ENCODE data around the gene CHRNA3.

Gene CHRNA3

DNA sequence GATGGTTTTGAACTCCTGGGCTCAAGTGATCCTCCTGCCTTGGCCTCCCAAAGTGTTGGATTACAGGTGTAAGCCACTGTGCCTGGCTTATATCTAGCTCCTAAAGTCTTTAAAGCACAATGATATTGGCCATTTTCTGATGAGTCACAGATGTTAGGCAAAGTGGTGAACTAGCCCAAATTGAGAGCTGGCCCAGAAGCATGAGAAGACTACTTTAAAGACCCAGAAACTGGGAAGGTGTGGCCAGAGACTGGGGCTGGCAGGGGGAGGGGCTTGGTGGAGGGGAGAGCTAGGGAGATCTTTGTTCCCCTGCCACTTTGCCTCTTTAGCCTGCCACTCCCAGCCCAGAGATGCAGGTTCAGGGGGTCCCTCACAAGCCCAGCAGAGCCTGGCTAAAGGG lies 21.6 kb downstream of the CHRNA3 start:
- ChIA-PET POLR2A (no interaction called here), CTCF (no interaction called here)
- no peak for DNase-seq (ENCODE audit: extremely low spot score)
- TF ChIP-seq, protein P1, sequence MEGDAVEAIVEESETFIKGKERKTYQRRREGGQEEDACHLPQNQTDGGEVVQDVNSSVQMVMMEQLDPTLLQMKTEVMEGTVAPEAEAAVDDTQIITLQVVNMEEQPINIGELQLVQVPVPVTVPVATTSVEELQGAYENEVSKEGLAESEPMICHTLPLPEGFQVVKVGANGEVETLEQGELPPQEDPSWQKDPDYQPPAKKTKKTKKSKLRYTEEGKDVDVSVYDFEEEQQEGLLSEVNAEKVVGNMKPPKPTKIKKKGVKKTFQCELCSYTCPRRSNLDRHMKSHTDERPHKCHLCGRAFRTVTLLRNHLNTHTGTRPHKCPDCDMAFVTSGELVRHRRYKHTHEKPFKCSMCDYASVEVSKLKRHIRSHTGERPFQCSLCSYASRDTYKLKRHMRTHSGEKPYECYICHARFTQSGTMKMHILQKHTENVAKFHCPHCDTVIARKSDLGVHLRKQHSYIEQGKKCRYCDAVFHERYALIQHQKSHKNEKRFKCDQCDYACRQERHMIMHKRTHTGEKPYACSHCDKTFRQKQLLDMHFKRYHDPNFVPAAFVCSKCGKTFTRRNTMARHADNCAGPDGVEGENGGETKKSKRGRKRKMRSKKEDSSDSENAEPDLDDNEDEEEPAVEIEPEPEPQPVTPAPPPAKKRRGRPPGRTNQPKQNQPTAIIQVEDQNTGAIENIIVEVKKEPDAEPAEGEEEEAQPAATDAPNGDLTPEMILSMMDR (IDR thresholded peaks at IDR 0.05; ENCODE audit: control extremely low read depth, extremely low read depth, low read depth, missing control alignments) = no peak

DNA sequence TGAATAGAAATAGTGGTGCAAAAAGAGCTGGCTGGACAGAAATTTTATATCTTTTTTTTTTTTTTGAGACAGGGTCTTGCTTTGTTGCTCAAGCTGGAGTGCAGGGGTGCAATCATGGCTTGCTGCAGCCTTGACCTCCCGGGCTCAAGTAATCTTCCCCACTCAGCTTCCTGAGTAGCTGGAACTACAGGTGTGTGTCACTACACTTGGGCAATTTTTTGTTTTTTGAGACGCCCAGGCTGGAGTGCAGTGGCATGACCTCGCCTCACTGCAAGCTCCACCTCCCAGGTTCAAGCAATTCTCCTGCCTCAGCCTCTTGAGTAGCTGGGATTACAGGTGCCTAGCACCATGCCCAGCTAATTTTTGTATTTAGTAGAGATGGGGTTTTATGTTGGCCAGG lies 22.4 kb downstream of the CHRNA3 start:
- DNase-seq (ENCODE audit: extremely low spot score) = no peak
- TF ChIP-seq, protein P1 (IDR thresholded peaks at IDR 0.05; ENCODE audit: control extremely low read depth, extremely low read depth, low read depth, missing control alignments) = no peak
- ChIA-PET POLR2A (no interaction called here), CTCF (no interaction called here)

- POLR2A ChIA-PET = no interaction called here
- DNase-seq (ENCODE audit: extremely low spot score) = no peak
- TF ChIP-seq, protein P1 (IDR thresholded peaks at IDR 0.05; ENCODE audit: control extremely low read depth, extremely low read depth, low read depth, missing control alignments) = no peak
- CTCF ChIA-PET = no interaction called here
Measured at GRCh38 chr15:78597583-78597982, 23.2 kb downstream of the CHRNA3 start.

DNA sequence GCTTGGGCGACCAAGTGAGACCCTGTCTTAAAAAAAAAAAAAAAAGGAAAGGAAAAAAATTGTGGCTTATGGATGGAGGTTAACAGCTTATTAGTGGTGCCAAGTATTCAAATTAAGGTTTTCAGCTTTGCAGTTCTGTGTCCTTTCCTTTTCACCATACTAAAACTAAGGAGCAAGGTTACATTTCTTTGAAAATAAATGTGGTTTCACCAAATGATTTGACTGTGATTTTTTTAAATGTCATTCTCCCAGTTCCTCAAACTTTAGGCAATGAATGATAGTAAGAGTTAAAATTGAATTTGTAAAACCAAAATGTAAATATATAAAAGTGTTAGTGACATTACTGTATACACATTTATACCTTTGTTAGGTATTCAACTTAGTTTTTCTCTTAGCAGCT lies 45.9 kb downstream of the CHRNA3 start:
- TF ChIP-seq, protein P1 (IDR thresholded peaks at IDR 0.05; ENCODE audit: control extremely low read depth, extremely low read depth, low read depth, missing control alignments) = no peak
- CTCF ChIA-PET = interaction anchor here (1.0 to 3.8 kb wide), 2 partner anchors 8 to 64 kb away, joined by 4 to 16 read pairs; partner anchors contain the start of gene CHRNA5
- POLR2A ChIA-PET = no interaction called here
- peak; percentile 16 for DNase-seq (ENCODE audit: extremely low spot score)

GRCh38 chr15:78573416-78573815 lies 47.4 kb downstream of the CHRNA3 start:
- TF ChIP-seq, protein P1 (IDR thresholded peaks at IDR 0.05; ENCODE audit: control extremely low read depth, extremely low read depth, low read depth, missing control alignments) = no peak
- no peak for DNase-seq (ENCODE audit: extremely low spot score)
- ChIA-PET CTCF (no interaction called here), POLR2A (no interaction called here)

DNA sequence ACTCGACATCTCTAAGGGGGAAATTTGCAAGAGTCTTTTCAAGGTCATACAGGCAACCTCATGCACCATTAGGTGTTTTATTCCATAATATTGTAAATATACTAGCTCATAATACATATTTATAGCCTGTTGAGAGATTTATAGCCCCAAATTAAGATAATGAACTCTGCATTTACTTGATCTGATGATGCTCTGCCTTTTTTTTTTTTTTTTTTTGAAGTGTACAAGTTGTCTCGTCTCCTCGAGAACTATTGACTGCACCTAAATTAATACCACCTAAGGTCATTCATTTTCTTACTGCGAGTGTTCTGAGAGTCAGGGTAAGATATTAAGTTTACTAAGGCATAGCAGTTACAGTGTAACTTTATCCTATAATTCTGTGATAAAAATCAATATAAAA lies 49.4 kb downstream of the CHRNA3 start:
- ChIA-PET CTCF (interaction anchor here (1.2 kb wide), 1 partner anchor 9 kb away, joined by 3 read pairs; no protein-coding TSS in a partner anchor), POLR2A (no interaction called here)
- TF ChIP-seq, protein P1 (IDR thresholded peaks at IDR 0.05; ENCODE audit: control extremely low read depth, extremely low read depth, low read depth, missing control alignments) = no peak

DNA sequence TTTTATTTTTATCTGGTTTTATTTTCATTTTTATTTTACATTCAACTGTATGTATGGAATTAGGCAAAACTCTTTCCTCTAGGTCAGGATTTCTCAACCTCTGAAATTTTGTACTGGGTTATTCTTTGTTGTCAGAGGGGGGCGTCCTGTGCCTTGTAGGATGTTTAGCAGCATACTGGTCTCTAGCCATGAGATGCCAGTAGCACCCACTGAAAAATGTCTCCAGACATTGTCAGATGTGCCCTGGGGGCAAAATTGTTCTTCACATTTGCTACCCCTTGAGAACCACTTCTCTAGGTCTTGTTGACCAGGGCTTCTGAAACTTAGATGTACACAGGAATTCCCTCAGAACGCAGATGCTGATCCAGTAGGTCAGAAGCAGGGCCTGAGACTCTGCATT lies 50.1 kb downstream of the CHRNA3 start:
- no peak for DNase-seq (ENCODE audit: extremely low spot score)
- POLR2A ChIA-PET = no interaction called here
- CTCF ChIA-PET = interaction anchor here (1.2 kb wide), 1 partner anchor 9 kb away, joined by 3 read pairs; no protein-coding TSS in a partner anchor
- TF ChIP-seq, protein P1 (IDR thresholded peaks at IDR 0.05; ENCODE audit: control extremely low read depth, extremely low read depth, low read depth, missing control alignments) = no peak

More for the DNA sequence above, 49.4 kb downstream of the CHRNA3 start:
- DNase-seq (ENCODE audit: extremely low spot score) = no peak
